H9 (cell line): ENCODE results near the gene SARNP. TPM values are rescaled to one million over a fixed set of nuclear protein-coding genes. Genes with fewer than 3 reads are reported as not detected.

Experiments
- DNase-seq: peaks from one replicate; pipeline ENCODE4 v3.0.0-alpha.2; 2017
- H2AFZ ChIP-seq: one replicate; pipeline ENCODE4 v1.6.1; 2013; ENCODE audit warnings: mild to moderate bottlenecking, low read length, control low read depth, moderate library complexity
- H2AK5ac ChIP-seq: 2 replicates; pipeline ENCODE4 v1.6.1; 2013; ENCODE audit warnings: low read length, control low read depth, mixed read lengths; ENCODE audit not compliant: insufficient read length
- H2BK120ac ChIP-seq: one replicate; pipeline ENCODE4 v1.6.1; 2013; ENCODE audit warnings: low read depth, mild to moderate bottlenecking, low read length, control low read depth, inconsistent platforms; ENCODE audit not compliant: poor library complexity, severe bottlenecking
- H2BK12ac ChIP-seq: 2 replicates; pipeline ENCODE4 v1.6.1; 2013; ENCODE audit warnings: low read length, control low read depth, mixed read lengths, low read depth; ENCODE audit not compliant: insufficient read length
- H2BK15ac ChIP-seq: 2 replicates; pipeline ENCODE4 v1.6.1; 2013; ENCODE audit warnings: low read depth, low read length, control low read depth
- H2BK20ac ChIP-seq: one replicate; pipeline ENCODE4 v1.6.1; 2013; ENCODE audit warnings: low read depth, mild to moderate bottlenecking, low read length, control low read depth, inconsistent platforms; ENCODE audit not compliant: poor library complexity, severe bottlenecking
- H2BK5ac ChIP-seq: 2 replicates; pipeline ENCODE4 v1.6.1; 2013; ENCODE audit warnings: low read length, control low read depth, mixed read lengths; ENCODE audit not compliant: insufficient read length
- H3K14ac ChIP-seq: 2 replicates; pipeline ENCODE4 v1.6.1; 2013; ENCODE audit warnings: low read length, control low read depth; ENCODE audit not compliant: insufficient read depth
- H3K18ac ChIP-seq: 2 replicates; pipeline ENCODE4 v1.6.1; 2013; ENCODE audit warnings: low read depth, mild to moderate bottlenecking, mixed read lengths, low read length, control low read depth; ENCODE audit not compliant: insufficient read length
- H3K23ac ChIP-seq: 2 replicates; pipeline ENCODE4 v1.6.1; 2013; ENCODE audit warnings: low read length, control low read depth, mixed read lengths, low read depth; ENCODE audit not compliant: insufficient read length
- H3K23me2 ChIP-seq: 2 replicates; pipeline ENCODE4 v1.6.1; 2013; ENCODE audit warnings: low read depth, mild to moderate bottlenecking, mixed read lengths, low read length, control low read depth; ENCODE audit not compliant: insufficient read length, poor library complexity, severe bottlenecking
- H3K27ac ChIP-seq: 2 replicates; pipeline ENCODE4 v1.5.1; 2013; ENCODE audit warnings: low read length, control low read depth, mixed read lengths, low read depth; ENCODE audit not compliant: insufficient read length
- H3K27me3 ChIP-seq: 2 replicates; pipeline ENCODE4 v1.6.1; 2013; ENCODE audit warnings: low read length, control low read depth, inconsistent platforms; ENCODE audit not compliant: insufficient read depth
- H3K4ac ChIP-seq: 2 replicates; pipeline ENCODE4 v1.6.1; 2013; ENCODE audit warnings: low read depth, mild to moderate bottlenecking, control low read depth, inconsistent platforms, low read length, moderate library complexity
- H3K4me1 ChIP-seq: 2 replicates; pipeline ENCODE4 v1.6.1; 2013; ENCODE audit warnings: low read length, control low read depth, inconsistent platforms; ENCODE audit not compliant: insufficient read depth
- H3K4me2 ChIP-seq: 2 replicates; pipeline ENCODE4 v1.6.1; 2013; ENCODE audit warnings: low read length, control low read depth, mixed read lengths; ENCODE audit not compliant: insufficient read length, insufficient read depth
- H3K56ac ChIP-seq: 2 replicates; pipeline ENCODE4 v1.6.1; 2013; ENCODE audit warnings: low read depth, mild to moderate bottlenecking, mixed read lengths, low read length, control low read depth; ENCODE audit not compliant: insufficient read length
- H3K79me1 ChIP-seq: 2 replicates; pipeline ENCODE4 v1.6.1; 2013; ENCODE audit warnings: low read depth, mild to moderate bottlenecking, moderate library complexity, low read length, control low read depth, inconsistent platforms; ENCODE audit not compliant: insufficient read depth, poor library complexity, severe bottlenecking
- H3K79me2 ChIP-seq: 2 replicates; pipeline ENCODE4 v1.6.1; 2013; ENCODE audit warnings: low read length, control low read depth, inconsistent platforms; ENCODE audit not compliant: insufficient read depth
- H3K9ac ChIP-seq: 2 replicates; pipeline ENCODE4 v1.6.1; 2013; ENCODE audit warnings: low read length, control low read depth, mixed read lengths; ENCODE audit not compliant: insufficient read length; ENCODE audit errors: extremely low read depth
- H3K9me3 ChIP-seq: one replicate; pipeline ENCODE4 v1.6.1; 2013; ENCODE audit warnings: low read depth, low read length, inconsistent platforms; ENCODE audit not compliant: control insufficient read depth
- H3T11ph ChIP-seq: one replicate; pipeline ENCODE4 v1.6.1; 2013; ENCODE audit warnings: mild to moderate bottlenecking, low read length, control low read depth, inconsistent platforms
- H4K20me1 ChIP-seq: one replicate; pipeline ENCODE4 v1.6.1; 2013; ENCODE audit not compliant: control insufficient read depth, insufficient read length, insufficient read depth
- H4K5ac ChIP-seq: 2 replicates; pipeline ENCODE4 v1.6.1; 2013; ENCODE audit warnings: low read depth, mild to moderate bottlenecking, mixed read lengths, low read length, control low read depth; ENCODE audit not compliant: insufficient read length
- H4K8ac ChIP-seq: replicated peaks from 2 replicates; pipeline ENCODE4 v1.6.1; 2013; ENCODE audit warnings: low read length, control low read depth, mixed read lengths, low read depth; ENCODE audit not compliant: insufficient read length
- H4K91ac ChIP-seq: 2 replicates; pipeline ENCODE4 v1.6.1; 2013; ENCODE audit warnings: low read depth, mild to moderate bottlenecking, moderate library complexity, mixed read lengths, low read length, control low read depth; ENCODE audit not compliant: insufficient read length
- H3K27ac Mint-ChIP-seq, 3 experiments: 2 replicates in 2 of 3; 3 replicates in 1 of 3; pipeline ENCODE4 v1.8.0; 2020 to 2021; ENCODE audit warnings: mixed read lengths in 3 of 3, mild to moderate bottlenecking in 1 of 3, moderate library complexity in 1 of 3
- H3K27me3 Mint-ChIP-seq: 2 replicates; pipeline ENCODE4 v1.8.0; 2021; ENCODE audit warnings: low read depth, mild to moderate bottlenecking, moderate library complexity, mixed read lengths
- H3K36me3 Mint-ChIP-seq, 3 experiments: 2 replicates in 2 of 3; 3 replicates in 1 of 3; pipeline ENCODE4 v1.8.0; 2020 to 2021; ENCODE audit warnings: low read depth in 3 of 3, mixed read lengths in 3 of 3; ENCODE audit not compliant: insufficient read depth in 1 of 3
- H3K4me1 Mint-ChIP-seq, 2 experiments: 2 replicates each; pipeline ENCODE4 v1.8.0; 2020; ENCODE audit warnings: mixed read lengths in 2 of 2
- H3K4me3 Mint-ChIP-seq, 2 experiments: 2 replicates in 1 of 2; 3 replicates in 1 of 2; pipeline ENCODE4 v1.8.0; 2020 to 2021; ENCODE audit warnings: mild to moderate bottlenecking in 2 of 2, mixed read lengths in 2 of 2, moderate library complexity in 1 of 2
- H3K9me3 Mint-ChIP-seq, 2 experiments: 2 replicates in 1 of 2; 3 replicates in 1 of 2; pipeline ENCODE4 v1.8.0; 2020; ENCODE audit warnings: mild to moderate bottlenecking in 2 of 2, mixed read lengths in 2 of 2, moderate library complexity in 1 of 2
- WGBS: extraction: QIAGEN DNeasy Blood & Tissue Kit; methylation state at CpG from one replicate; pipeline ENCODE4 v1.1.7; 2013; ENCODE audit warnings: missing lambda C conversion rate, low lambda C conversion rate, mixed read lengths; ENCODE audit not compliant: insufficient read length; ENCODE audit errors: extremely low coverage; 5-methylcytosine and 5-hydroxymethylcytosine counted together
- total RNA-seq: library from RNA; stranded (reverse); gene quantifications from 2 replicates; pipeline ENCODE4 v1.2.1, GENCODE V29; 2021
- TF ChIP-seq, protein P1 (sequence below): fragments of 200-600 bp; sonication (generic); conservative IDR thresholded peaks from 3 replicates; pipeline ENCODE4 v1.8.0; 2021; ENCODE audit warnings: antibody characterized with exemption, mild to moderate bottlenecking

The SARNP gene
- total RNA-seq, 1 experiment from 2014 or later, result 127 TPM

DNA sequence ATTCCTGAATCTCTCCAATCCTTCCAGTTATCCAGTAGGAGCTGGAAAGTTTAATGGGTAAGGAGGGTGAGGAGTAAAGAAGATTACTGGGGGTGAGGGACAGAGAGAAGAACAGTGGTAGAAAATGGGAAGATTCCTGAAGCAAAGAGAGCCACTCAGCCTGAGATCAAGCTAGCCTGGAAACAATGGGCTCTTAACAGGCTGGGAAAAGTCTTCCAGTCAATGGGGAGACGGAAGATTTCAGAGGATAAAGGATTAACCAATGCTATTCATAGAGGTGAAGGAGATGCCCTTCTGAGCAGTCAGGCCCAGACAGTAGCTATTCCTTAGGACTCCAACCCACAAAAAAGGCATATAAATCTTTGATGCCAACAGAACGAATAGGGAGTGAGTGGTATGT is 59.8 kb downstream of the SARNP start:
- no peak overlapping the region for H3K56ac ChIP-seq
- no peaks in the 10 kb centered on the region for H3K4me1 ChIP-seq

More for the DNA sequence above, 59.8 kb downstream of the SARNP start:
- H3K79me2 ChIP-seq, result no peaks in the 10 kb centered on the region
- H3K14ac ChIP-seq, result no peak overlapping the region
- H3K18ac ChIP-seq, result no peak overlapping the region
- no peaks in the 10 kb centered on the region for H3K27me3 ChIP-seq
- H2AFZ ChIP-seq, result no peak overlapping the region
- no peak overlapping the region for H4K5ac ChIP-seq
- H3K23me2 ChIP-seq, result no peaks in the 10 kb centered on the region
- no peak for DNase-seq
- Mint-ChIP-seq H3K36me3 (peaks cover 38 to 74% (median 62%) of the 10 kb centered on the region in 3 experiments), H3K27me3 (no peaks in the 10 kb centered on the region), H3K4me3 (no peak overlapping the region), H3K27ac (peak overlapping the region in 1 of 3 experiments; percentile 94; a peak in 2 of 7 replicates), H3K9me3 (no peaks in the 10 kb centered on the region; a peak in 1 of 5 replicates), H3K4me1 (peaks cover 18 to 30% of the 10 kb centered on the region in 2 experiments)
- H4K8ac ChIP-seq, result no peak overlapping the region
- no peak overlapping the region for H3K4ac ChIP-seq
- H2BK12ac ChIP-seq, result no peak overlapping the region
- no peak overlapping the region for H3K23ac ChIP-seq
- no peak overlapping the region for H3T11ph ChIP-seq
- H3K27ac ChIP-seq, result no peak overlapping the region
- H3K79me1 ChIP-seq, result no peaks in the 10 kb centered on the region
- no peaks in the 10 kb centered on the region for H4K20me1 ChIP-seq
- no CpG with 5 or more reads among the region's 2 CpGs for WGBS
- no peak overlapping the region for H2BK5ac ChIP-seq
- no peak overlapping the region for H4K91ac ChIP-seq
- H3K9ac ChIP-seq, result no peak overlapping the region
- H2BK120ac ChIP-seq, result no peak overlapping the region
- H3K4me2 ChIP-seq, result no peak overlapping the region
- no peaks in the 10 kb centered on the region for H3K9me3 ChIP-seq
- TF ChIP-seq, protein P1, sequence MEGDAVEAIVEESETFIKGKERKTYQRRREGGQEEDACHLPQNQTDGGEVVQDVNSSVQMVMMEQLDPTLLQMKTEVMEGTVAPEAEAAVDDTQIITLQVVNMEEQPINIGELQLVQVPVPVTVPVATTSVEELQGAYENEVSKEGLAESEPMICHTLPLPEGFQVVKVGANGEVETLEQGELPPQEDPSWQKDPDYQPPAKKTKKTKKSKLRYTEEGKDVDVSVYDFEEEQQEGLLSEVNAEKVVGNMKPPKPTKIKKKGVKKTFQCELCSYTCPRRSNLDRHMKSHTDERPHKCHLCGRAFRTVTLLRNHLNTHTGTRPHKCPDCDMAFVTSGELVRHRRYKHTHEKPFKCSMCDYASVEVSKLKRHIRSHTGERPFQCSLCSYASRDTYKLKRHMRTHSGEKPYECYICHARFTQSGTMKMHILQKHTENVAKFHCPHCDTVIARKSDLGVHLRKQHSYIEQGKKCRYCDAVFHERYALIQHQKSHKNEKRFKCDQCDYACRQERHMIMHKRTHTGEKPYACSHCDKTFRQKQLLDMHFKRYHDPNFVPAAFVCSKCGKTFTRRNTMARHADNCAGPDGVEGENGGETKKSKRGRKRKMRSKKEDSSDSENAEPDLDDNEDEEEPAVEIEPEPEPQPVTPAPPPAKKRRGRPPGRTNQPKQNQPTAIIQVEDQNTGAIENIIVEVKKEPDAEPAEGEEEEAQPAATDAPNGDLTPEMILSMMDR, result no peak
- H2AK5ac ChIP-seq, result no peak overlapping the region
- H2BK20ac ChIP-seq, result no peak overlapping the region
- H2BK15ac ChIP-seq, result no peak overlapping the region
